ENCODE results near the gene ZC3H15.

The ZC3H15 gene

DNA sequence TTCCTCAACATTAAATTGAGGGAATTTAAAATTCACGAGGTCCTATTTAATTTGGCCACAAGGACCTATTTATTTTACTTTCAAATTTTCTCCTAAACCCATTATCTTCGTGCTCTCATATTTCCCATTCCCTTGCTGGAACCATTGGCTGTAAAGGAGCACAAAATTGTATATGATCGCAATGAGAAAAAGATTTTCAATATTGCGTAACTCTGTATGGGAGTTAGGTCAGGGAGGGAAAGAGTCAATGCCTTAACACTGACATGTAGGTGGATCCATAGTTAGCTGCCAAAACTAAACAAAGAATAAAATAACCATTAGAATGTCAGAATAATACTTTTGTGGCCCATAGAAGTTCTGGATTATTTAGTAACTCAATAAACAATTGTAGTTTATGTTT, 40.6 kb upstream of the ZC3H15 start:
- TF ChIP-seq, protein P1, sequence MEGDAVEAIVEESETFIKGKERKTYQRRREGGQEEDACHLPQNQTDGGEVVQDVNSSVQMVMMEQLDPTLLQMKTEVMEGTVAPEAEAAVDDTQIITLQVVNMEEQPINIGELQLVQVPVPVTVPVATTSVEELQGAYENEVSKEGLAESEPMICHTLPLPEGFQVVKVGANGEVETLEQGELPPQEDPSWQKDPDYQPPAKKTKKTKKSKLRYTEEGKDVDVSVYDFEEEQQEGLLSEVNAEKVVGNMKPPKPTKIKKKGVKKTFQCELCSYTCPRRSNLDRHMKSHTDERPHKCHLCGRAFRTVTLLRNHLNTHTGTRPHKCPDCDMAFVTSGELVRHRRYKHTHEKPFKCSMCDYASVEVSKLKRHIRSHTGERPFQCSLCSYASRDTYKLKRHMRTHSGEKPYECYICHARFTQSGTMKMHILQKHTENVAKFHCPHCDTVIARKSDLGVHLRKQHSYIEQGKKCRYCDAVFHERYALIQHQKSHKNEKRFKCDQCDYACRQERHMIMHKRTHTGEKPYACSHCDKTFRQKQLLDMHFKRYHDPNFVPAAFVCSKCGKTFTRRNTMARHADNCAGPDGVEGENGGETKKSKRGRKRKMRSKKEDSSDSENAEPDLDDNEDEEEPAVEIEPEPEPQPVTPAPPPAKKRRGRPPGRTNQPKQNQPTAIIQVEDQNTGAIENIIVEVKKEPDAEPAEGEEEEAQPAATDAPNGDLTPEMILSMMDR (IDR thresholded peaks at IDR 0.05; ENCODE audit: insufficient read depth, low read length, poor library complexity, severe bottlenecking): no peak
- Histone ChIP-seq H3K27me3 (replicated peaks; ENCODE audit: control insufficient read depth, insufficient read depth, low read length) (no peaks in the 10 kb centered on the region), H3K36me3 (ENCODE audit: control insufficient read depth, insufficient read depth, low read length) (no peaks in the 10 kb centered on the region), H3K4me3 (replicated peaks; ENCODE audit: low read depth, low read length) (no peak overlapping the region)
- DNase-seq (ENCODE audit: extremely low read depth, insufficient read length): no peak

DNA sequence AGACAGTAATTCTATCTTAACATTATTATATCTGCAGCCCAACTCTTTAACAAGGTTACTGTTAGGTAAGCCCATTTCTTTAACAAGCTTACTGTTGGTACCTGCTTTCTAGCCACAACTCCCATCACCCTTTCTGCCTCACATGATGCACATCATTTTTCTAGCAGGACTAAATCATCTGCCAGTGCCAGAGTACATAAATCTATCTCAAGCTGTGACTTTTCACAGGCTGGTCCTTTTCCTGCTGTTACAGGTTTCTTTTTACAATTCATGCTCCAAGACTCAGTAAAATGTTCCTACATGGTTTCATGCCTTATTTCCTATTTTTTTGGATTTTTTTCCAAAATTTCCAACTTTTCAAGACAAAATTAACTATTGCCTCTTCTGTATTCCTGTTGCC, 30.4 kb upstream of the ZC3H15 start:
- H3K36me3 ChIP-seq (ENCODE audit: control insufficient read depth, insufficient read depth, low read length): no peaks in the 10 kb centered on the region
- H3K27me3 ChIP-seq (replicated peaks; ENCODE audit: control insufficient read depth, insufficient read depth, low read length): no peaks in the 10 kb centered on the region
- no peak overlapping the region for H3K4me3 ChIP-seq (replicated peaks; ENCODE audit: low read depth, low read length)
- no peak for DNase-seq (ENCODE audit: extremely low read depth, insufficient read length)
- TF ChIP-seq, protein P1 (IDR thresholded peaks at IDR 0.05; ENCODE audit: insufficient read depth, low read length, poor library complexity, severe bottlenecking): no peak

DNA sequence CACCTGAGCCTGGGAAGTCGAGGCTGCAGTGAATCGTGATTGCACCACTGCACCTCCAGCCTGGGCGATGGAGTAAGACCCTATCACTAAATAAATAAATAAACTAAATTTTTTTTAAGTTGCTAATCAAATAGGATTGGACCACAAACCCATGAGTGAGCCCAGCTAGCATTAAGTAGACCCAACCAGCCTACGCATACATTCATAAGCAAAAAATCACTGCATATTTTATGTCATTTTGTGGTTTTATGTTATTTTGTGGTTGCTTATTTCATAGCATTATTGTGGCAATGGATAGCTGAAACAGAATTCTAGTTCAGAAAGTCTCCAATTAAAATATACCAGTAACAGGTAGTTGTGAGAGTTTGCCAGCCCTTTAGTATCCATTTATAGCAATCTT, 29.1 kb upstream of the ZC3H15 start:
- Histone ChIP-seq H3K36me3 (ENCODE audit: control insufficient read depth, insufficient read depth, low read length) (no peaks in the 10 kb centered on the region), H3K4me3 (replicated peaks; ENCODE audit: low read depth, low read length) (no peak overlapping the region), H3K27me3 (replicated peaks; ENCODE audit: control insufficient read depth, insufficient read depth, low read length) (no peaks in the 10 kb centered on the region)
- TF ChIP-seq, protein P1 (IDR thresholded peaks at IDR 0.05; ENCODE audit: insufficient read depth, low read length, poor library complexity, severe bottlenecking): no peak
- no peak for DNase-seq (ENCODE audit: extremely low read depth, insufficient read length)

DNA sequence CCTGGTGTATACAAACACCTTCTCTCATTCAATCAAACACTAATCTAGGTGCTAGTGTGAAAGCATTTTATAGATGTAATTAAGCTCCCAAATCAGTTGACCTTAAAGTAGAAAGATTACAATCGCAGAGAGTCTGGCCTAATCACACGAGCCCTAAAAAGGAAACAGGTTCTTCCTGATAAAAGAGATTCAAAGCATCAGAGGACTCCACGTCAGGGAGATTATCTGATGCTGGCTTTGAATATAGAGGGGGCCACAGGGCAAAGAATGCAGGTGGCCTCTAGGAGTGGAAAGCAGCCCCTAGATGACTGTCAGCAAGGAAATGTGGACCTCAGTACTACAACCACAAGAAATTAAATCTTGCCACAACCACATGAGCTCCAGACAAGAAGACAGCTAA, 28.2 kb upstream of the ZC3H15 start:
- no peak for DNase-seq (ENCODE audit: extremely low read depth, insufficient read length)
- H3K36me3 ChIP-seq (ENCODE audit: control insufficient read depth, insufficient read depth, low read length): no peaks in the 10 kb centered on the region
- H3K4me3 ChIP-seq (replicated peaks; ENCODE audit: low read depth, low read length): no peak overlapping the region
- TF ChIP-seq, protein P1 (IDR thresholded peaks at IDR 0.05; ENCODE audit: insufficient read depth, low read length, poor library complexity, severe bottlenecking): no peak
- no peaks in the 10 kb centered on the region for H3K27me3 ChIP-seq (replicated peaks; ENCODE audit: control insufficient read depth, insufficient read depth, low read length)

DNA sequence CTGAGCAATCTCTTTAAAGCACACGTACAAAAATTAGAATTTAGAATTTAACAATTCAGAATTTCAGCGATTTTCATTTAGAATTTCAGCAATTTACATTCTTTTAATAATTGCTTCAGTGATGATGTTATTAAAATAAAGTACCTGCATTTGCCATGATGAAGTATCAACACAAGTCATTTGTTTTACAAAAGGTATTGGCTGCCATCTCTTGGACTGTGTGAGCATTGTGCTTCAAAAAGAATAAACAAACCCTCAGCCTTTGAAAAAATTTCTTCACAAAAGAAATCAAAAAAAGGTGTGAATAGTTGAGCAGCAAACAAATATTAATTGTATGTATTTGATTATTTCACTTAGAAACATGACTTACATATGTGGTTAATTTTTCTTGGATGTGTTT, 27.1 kb upstream of the ZC3H15 start:
- Histone ChIP-seq H3K36me3 (ENCODE audit: control insufficient read depth, insufficient read depth, low read length) (no peaks in the 10 kb centered on the region), H3K27me3 (replicated peaks; ENCODE audit: control insufficient read depth, insufficient read depth, low read length) (no peaks in the 10 kb centered on the region), H3K4me3 (replicated peaks; ENCODE audit: low read depth, low read length) (no peak overlapping the region)
- no peak for DNase-seq (ENCODE audit: extremely low read depth, insufficient read length)
- TF ChIP-seq, protein P1 (IDR thresholded peaks at IDR 0.05; ENCODE audit: insufficient read depth, low read length, poor library complexity, severe bottlenecking): no peak

DNA sequence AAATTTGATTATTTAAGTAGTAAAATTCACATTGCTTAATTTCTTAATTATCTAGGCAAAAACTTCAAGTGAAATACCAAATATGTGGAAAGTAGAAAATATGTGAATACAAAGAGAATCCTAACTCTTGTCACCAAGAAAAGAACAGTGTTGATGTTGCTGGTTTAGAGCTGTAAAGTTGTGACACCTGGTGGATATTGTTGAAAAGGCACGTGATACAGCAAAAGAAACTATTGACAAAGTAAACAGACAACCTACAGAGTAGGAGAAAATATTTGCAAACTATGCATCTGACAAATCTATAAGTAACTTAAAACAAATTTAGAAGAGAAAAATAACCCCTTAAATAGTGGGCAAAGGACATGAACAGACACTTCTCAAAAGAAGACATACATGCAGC, 25.6 kb upstream of the ZC3H15 start:
- Histone ChIP-seq H3K4me3 (replicated peaks; ENCODE audit: low read depth, low read length) (no peak overlapping the region), H3K27me3 (replicated peaks; ENCODE audit: control insufficient read depth, insufficient read depth, low read length) (no peaks in the 10 kb centered on the region), H3K36me3 (ENCODE audit: control insufficient read depth, insufficient read depth, low read length) (no peaks in the 10 kb centered on the region)
- TF ChIP-seq, protein P1 (IDR thresholded peaks at IDR 0.05; ENCODE audit: insufficient read depth, low read length, poor library complexity, severe bottlenecking): peak; percentile 49
- no peak for DNase-seq (ENCODE audit: extremely low read depth, insufficient read length)

Data from GM06990 (cell line).